ENCODE results near the gene ANKRD24. TPM values are rescaled to one million over a fixed set of nuclear protein-coding genes. Genes with fewer than 3 reads are reported as not detected.

Gene ANKRD24
- polyA plus RNA-seq, 1 donor from 2014 or later = 2.8 TPM

GRCh38 chr19:4220188-4220587 lies 37.7 kb downstream of the ANKRD24 start:
- H3K4me2 ChIP-seq (ENCODE audit: low read length) = no peak overlapping the region
- no peaks in the 10 kb centered on the region for H3K9me3 ChIP-seq (ENCODE audit: low read length)
- no peak overlapping the region for H3K27ac ChIP-seq (ENCODE audit: low read length)
- TF ChIP-seq EZH2 (IDR thresholded peaks at IDR 0.05; ENCODE audit: borderline replicate concordance, insufficient read depth, low read length, poor library complexity, severe bottlenecking) = no peak
- TF ChIP-seq POLR2AphosphoS5 (IDR thresholded peaks at IDR 0.05) = no peak
- TF ChIP-seq EP300 (conservative IDR thresholded peaks at IDR 0.05; ENCODE audit: poor library complexity, severe bottlenecking) = no peak
- TF ChIP-seq RAD21 (conservative IDR thresholded peaks at IDR 0.05) = no peak
- TF ChIP-seq TAF1 (IDR thresholded peaks at IDR 0.05; ENCODE audit: low read depth) = no peak
- no peak for TF ChIP-seq REST (IDR thresholded peaks at IDR 0.05; ENCODE audit: borderline replicate concordance)
- no peaks in the 10 kb centered on the region for H3K27me3 ChIP-seq (ENCODE audit: insufficient read depth, low read depth, low read length)
- no peaks in the 10 kb centered on the region for H3F3A ChIP-seq (ENCODE audit: insufficient read depth, low read length, poor library complexity, severe bottlenecking)
- no peak overlapping the region for H2AFZ ChIP-seq (ENCODE audit: low read depth, low read length)
- H3K79me2 ChIP-seq (replicated peaks; ENCODE audit: insufficient read depth, low read length) = no peaks in the 10 kb centered on the region
- H3K9me2 ChIP-seq (ENCODE audit: insufficient read depth, low read length) = no peaks in the 10 kb centered on the region
- H3K9ac ChIP-seq (ENCODE audit: low read length) = no peak overlapping the region
- H3K36me3 ChIP-seq (ENCODE audit: insufficient read depth, low read length) = no peaks in the 10 kb centered on the region
- no peak overlapping the region for H3K4me3 ChIP-seq (ENCODE audit: low read length)
- H4K20me1 ChIP-seq (ENCODE audit: insufficient read depth) = no peaks in the 10 kb centered on the region

GRCh38 chr19:4224470-4224869 lies 42.0 kb downstream of the ANKRD24 start:
- Histone ChIP-seq H3K9me3 (ENCODE audit: low read length) (no peaks in the 10 kb centered on the region), H3K79me2 (replicated peaks; ENCODE audit: insufficient read depth, low read length) (no peaks in the 10 kb centered on the region), H3K9ac (ENCODE audit: low read length) (no peak overlapping the region), H3K27me3 (ENCODE audit: insufficient read depth, low read depth, low read length) (no peaks in the 10 kb centered on the region), H3K9me2 (ENCODE audit: insufficient read depth, low read length) (no peaks in the 10 kb centered on the region), H3K27ac (ENCODE audit: low read length) (no peak overlapping the region), H3K36me3 (ENCODE audit: insufficient read depth, low read length) (no peaks in the 10 kb centered on the region), H4K20me1 (ENCODE audit: insufficient read depth) (no peaks in the 10 kb centered on the region), H3K4me2 (ENCODE audit: low read length) (no peak overlapping the region), H3K4me3 (ENCODE audit: low read length) (no peak overlapping the region), H3F3A (ENCODE audit: insufficient read depth, low read length, poor library complexity, severe bottlenecking) (no peaks in the 10 kb centered on the region), H2AFZ (ENCODE audit: low read depth, low read length) (no peak overlapping the region)
- TF ChIP-seq REST (IDR thresholded peaks at IDR 0.05; ENCODE audit: borderline replicate concordance) = no peak
- TF ChIP-seq RAD21 (conservative IDR thresholded peaks at IDR 0.05) = no peak
- TF ChIP-seq POLR2AphosphoS5 (IDR thresholded peaks at IDR 0.05) = no peak
- TF ChIP-seq MXI1 (conservative IDR thresholded peaks at IDR 0.05; ENCODE audit: poor library complexity, severe bottlenecking) = no peak
- no peak for TF ChIP-seq EP300 (conservative IDR thresholded peaks at IDR 0.05; ENCODE audit: poor library complexity, severe bottlenecking)
- TF ChIP-seq EZH2 (IDR thresholded peaks at IDR 0.05; ENCODE audit: borderline replicate concordance, insufficient read depth, low read length, poor library complexity, severe bottlenecking) = no peak
- no peak for TF ChIP-seq SMC3 (conservative IDR thresholded peaks at IDR 0.05; ENCODE audit: poor library complexity)
- no peak for TF ChIP-seq CTCF (IDR thresholded peaks at IDR 0.05; ENCODE audit: poor library complexity, severe bottlenecking)
- TF ChIP-seq TAF1 (IDR thresholded peaks at IDR 0.05; ENCODE audit: low read depth) = no peak
